GM18502 (cell line): ENCODE results near the gene CAPZA1.
"Not testable (repeated sequence)": the region's sequence is repeated elsewhere in the genome, so short reads cannot be mapped to it uniquely, and the experiment has no call there.

Source experiments
- ATAC-seq: cut with Tn5 transposase; IDR thresholded peaks from one replicate; pipeline ENCODE4 v1.9.1; 2021; ENCODE audit warnings: mild to moderate bottlenecking; ENCODE audit not compliant: unreplicated experiment, poor library complexity

The CAPZA1 gene

GRCh38 chr1:112619518-112620376 is at the start of gene CAPZA1:
CAPZA1 (plus strand) TSS chr1:112619832; CDS start chr1:112619845, 13 bp downstream.
- ATAC-seq, result peak; percentile 87

- no peak for ATAC-seq
Observed at GRCh38 chr1:112575154-112575804, 44.4 kb upstream of the CAPZA1 start.

DNA sequence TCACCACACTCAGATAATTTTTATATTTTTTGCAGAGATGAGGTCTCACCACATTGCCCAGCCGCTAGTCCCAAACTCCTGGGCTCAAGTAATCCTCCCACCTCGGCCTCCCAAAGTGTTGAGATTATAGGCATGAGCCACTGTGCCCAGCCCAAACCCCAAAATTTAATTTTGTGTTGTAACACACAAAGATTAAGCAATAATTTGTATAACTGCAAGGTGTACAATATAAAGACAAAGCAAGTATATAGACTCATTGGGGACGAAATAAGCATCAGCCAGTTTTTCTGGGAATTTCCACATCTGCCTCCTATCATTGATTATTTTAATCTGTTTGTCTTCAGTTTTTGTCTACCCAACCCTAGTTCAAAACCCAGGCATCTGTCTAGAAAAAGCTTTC is 43.4 kb upstream of the CAPZA1 start:
- no peak for ATAC-seq

GRCh38 chr1:112579801-112580510 is 39.7 kb upstream of the CAPZA1 start:
- ATAC-seq, result no peak

GRCh38 chr1:112581586-112582192 is 37.9 kb upstream of the CAPZA1 start:
- no peak for ATAC-seq

DNA sequence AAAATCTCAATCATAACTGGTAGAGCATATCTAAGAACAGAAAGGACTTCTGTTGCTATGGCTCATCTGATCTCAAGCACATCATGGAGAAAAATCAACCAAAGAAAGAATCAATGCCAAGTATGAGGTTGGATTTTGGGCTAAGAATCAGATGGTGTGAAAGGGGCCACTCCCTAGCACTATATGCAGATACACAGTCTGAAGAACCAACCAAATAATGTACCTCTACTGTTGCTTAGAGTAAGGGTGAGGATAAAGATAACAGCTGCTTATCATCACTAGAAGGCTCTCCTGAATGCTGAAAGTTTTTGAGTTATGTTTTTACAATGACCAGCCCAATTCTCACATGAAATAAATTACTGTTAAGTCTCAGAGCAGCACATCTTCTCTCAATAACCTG is 36.3 kb upstream of the CAPZA1 start:
- ATAC-seq, result no peak

DNA sequence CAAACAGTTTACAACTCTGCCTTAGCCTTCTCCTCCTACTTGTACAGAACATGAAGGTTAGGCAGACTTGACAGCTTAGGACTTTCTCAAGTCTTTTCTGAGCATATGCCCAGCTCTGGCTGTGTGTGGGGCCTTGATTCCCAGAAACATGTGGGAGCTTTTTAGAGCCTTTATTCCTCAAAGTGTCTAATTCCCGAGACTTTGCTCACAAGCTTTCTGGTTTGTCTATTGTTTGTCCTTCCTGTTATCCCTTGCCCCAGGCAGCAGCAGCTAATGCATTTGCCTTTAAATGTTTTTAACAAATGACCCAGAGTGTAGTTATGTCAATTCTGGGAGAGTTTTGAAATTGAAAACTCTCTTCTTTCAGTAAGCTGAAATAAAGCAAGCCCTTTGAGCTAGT is 29.9 kb upstream of the CAPZA1 start:
- ATAC-seq, result no peak

GRCh38 chr1:112594208-112594876 is 25.3 kb upstream of the CAPZA1 start:
- no peak for ATAC-seq

- ATAC-seq, result no peak
Observed at GRCh38 chr1:112599477-112599876, 20.2 kb upstream of the CAPZA1 start.

- ATAC-seq, result no peak
Observed at GRCh38 chr1:112603012-112603411, 16.6 kb upstream of the CAPZA1 start.

GRCh38 chr1:112603541-112603940 is 16.1 kb upstream of the CAPZA1 start:
- no peak for ATAC-seq

DNA sequence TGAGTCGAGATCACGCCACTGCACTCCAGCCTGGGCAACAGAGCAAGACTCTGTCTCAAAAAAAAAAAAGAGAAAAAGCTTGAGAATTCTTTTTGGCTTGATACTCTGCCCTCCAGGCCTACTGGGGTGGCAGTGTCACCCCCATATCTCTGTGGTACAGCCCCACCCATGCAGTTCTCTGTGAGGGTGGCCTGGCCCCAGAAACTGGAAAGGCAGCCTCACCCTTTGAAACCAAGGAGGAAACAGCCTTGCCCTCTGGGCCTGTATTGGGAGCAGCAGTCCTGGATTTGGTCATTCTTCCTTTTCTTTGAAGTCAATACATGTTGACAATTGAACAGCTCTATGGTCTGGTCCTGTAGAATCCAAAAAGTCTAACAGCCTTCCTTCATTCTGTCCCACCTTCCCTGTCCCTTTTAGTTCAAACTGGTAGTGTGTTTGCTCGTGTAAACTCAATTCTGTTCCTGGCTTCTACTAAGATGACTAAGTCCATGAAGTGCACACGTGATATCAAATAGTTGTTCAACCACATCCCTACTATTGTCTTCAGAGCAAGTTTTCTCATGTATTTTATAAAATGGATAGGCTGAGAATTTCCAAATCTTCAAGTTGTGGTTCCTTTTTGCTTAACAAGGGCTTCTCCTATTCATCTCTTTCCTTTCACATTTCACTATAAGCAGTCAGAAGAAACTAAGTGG is 13.9 kb upstream of the CAPZA1 start:
- no peak for ATAC-seq

- no peak for ATAC-seq
Observed at GRCh38 chr1:112614460-112615065, 5.1 kb upstream of the CAPZA1 start.

DNA sequence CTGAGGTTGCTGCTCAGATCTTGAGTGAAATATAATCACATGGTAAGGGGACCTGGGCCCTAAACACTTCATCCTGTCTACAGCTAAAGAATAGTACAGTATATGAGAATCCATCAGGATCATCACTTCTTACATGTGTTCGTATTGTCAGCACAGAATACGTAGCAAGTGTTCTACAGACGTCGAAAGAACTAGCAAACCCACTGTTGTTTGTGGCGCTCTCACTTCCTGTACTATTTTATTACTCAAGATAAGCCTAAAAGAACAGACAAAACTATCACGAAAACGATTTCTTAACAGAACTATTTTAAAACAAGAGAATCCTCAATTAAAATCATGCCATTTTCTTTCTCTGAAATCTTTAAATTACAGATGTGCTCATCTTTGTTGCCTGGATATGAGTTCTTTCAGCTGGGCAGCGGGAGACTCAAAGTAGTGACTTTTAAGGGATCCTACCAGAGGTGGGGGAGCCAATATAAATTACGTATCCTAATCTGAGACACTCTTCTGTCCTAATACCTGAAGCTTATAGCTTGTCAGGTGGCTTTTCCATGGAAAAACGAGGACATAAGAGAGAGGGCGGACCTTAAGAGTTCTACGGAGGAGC is 1.4 kb upstream of the CAPZA1 start:
- no peak for ATAC-seq

DNA sequence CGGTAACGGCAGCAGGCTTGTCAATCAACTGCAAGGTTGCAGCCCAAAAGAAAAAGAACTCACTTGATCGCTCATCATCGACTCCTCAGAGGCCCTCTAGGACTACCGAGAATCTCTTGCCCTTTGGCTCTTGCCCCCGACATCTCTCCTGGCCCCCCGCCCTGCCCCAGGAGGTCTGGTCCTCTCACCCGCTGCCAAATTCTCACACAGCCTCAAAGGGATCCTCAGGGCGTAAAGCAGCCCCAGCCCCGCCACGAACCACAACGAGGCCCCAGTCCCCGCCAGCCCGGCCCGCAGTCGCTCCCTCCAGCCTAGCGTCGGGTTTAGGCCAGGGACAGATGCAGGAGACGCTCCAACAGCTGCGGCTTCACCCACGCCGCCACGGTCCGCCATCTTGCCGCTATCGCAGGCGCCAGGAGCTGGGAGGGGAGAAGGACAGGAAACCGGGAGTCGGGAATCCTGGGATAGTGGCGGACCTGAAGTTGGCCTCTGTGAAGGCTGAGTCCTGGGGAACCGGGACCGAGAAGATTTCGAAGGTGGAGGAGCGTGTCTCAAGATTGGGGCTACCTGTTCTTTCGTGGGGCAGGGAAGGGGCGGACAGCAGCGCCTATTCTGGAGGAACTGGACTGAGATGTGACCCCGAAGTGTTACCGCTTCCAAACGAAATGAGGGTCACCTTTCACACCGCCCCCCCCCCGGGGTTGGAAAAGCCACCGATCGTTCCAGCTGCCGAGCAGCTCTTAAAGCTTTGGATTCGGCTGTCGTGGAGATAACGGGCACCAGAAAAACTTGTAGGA is 713 bp upstream of the CAPZA1 start, which contains the start of gene ST7L:
TSS of gene ST7L (minus strand) at position 421 of the 797 bp plus-strand sequence. CDS start at position 393, 28 bp downstream.
- ATAC-seq, result no peak

DNA sequence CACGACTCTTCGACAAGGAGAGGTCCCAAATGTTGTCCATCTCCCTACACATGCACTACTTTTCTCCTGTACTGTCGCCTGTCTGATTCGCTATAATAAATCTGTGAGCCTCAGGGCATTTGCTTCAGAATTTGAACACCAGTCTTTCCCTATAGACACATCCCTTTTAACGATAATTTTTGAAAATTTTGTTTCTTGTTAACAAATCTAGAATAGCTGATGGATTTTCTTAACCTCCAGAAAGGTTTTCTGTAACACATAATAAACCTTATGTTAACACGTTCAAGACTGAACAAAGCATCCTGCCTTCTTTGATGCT is 704 bp downstream of the CAPZA1 start:
- ATAC-seq, result no peak

GRCh38 chr1:112624493-112624892 is 4.9 kb downstream of the CAPZA1 start:
- ATAC-seq, result not testable (repeated sequence)

DNA sequence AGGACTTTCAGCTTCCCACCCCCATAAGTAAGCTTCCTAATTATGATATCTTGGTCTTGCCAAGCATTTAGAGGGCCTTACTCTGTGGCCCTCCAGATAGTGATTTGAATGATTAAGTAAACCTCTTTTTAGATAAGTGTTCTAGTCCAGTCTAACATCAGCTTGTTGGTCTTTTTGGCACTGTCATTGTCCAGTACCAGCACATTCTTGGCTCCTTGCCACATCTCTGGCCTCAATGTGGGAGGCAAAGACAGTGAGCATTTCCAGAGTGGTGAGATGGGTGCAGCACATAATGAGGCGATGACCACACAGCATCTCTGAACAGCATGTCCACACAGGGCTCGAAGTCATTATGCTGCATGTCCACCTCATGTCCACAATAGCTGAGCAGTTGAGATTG is 6.1 kb downstream of the CAPZA1 start:
- no peak for ATAC-seq
